Measurements from ENCODE around the gene YEATS4. TPM values are rescaled to one million over a fixed set of nuclear protein-coding genes. Genes with fewer than 3 reads are reported as not detected.

YEATS4 gene
- total and polyA plus RNA-seq, 2 donors (not counting 1 experiment from before 2014, with no cell fraction given), result 17.7 to 18.0 TPM

DNA sequence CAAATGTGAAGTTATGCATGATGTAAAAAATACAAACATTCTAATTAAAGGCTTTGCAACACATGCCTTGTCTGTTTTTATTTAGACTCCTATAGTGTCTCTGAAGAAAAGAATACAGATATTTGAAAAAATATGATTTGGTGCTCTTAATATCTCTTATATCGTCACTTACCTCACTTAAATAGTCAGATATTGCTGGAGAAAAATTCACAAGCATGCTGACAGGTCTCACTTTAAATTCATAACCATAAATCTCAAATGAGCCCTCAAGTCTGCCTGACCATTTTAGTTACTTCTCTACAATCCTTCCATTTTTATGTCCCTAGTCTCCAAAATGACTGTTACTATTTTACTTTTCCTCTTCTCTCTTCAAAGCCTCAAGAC, 5.4 kb upstream of the YEATS4 start:
- H3K9ac ChIP-seq (ENCODE audit: low read length), result no peak overlapping the region
- no peaks in the 10 kb centered on the region for H3K9me3 ChIP-seq (ENCODE audit: control extremely low read depth in 1 of 3, control insufficient read depth in 2 of 3, insufficient read depth in 1 of 3, low read length in 2 of 3)
- intact Hi-C loops (cut with micrococcal nuclease), result no loop called here
- H3K4me1 Mint-ChIP-seq, result peaks cover 6% of the 10 kb centered on the region
- no peak overlapping the region for H3K27ac Mint-ChIP-seq
- peaks cover 5 to 8% of the 10 kb centered on the region in 2 donors for H3K4me1 ChIP-seq (ENCODE audit: control insufficient read depth in 2 of 2, insufficient read depth in 2 of 2, low read length in 2 of 2)
- TF ChIP-seq EZH2 (IDR thresholded peaks at IDR 0.05; ENCODE audit: borderline replicate concordance, insufficient read depth, low read depth, low read length, poor library complexity, severe bottlenecking) (no peak), CTCF (IDR thresholded peaks at IDR 0.05) (no peak)
- ATAC-seq (ENCODE audit: low read depth), result no peak
- H3K4me3 ChIP-seq (ENCODE audit: control extremely low read depth in 1 of 5, extremely low read depth in 1 of 5, insufficient read depth in 1 of 5, low read depth in 2 of 5, low read length in 4 of 5), result no peak overlapping the region
- no peaks in the 10 kb centered on the region for H3K36me3 ChIP-seq (replicated peaks in 1 of 2; ENCODE audit: control extremely low read depth in 1 of 2, control insufficient read depth in 1 of 2, extremely low read depth in 1 of 2, insufficient read depth in 2 of 2, low read length in 1 of 2)
- H3K27ac ChIP-seq (ENCODE audit: low read length in 2 of 2), result no peak overlapping the region
- H3K27me3 ChIP-seq (replicated peaks in 1 of 4; ENCODE audit: control extremely low read depth in 1 of 4, control insufficient read depth in 3 of 4, insufficient read depth in 4 of 4, low read length in 3 of 4), result no peaks in the 10 kb centered on the region
- H3K4me2 ChIP-seq (replicated peaks; ENCODE audit: low read depth, low read length, poor library complexity, severe bottlenecking), result no peak overlapping the region
- ChIA-PET CTCF (no interaction called here), POLR2A (interaction anchor here (1.2 kb wide), 1 partner anchor 23 kb away, joined by 3 read pairs; no protein-coding TSS in a partner anchor)
- no peak overlapping the region for H3K4me3 Mint-ChIP-seq
- no CpG with 5 or more reads among the region's 1 CpG for WGBS (ENCODE audit: insufficient coverage)
- no peak overlapping the region for H2AFZ ChIP-seq (ENCODE audit: insufficient read depth, low read depth, low read length, poor library complexity, severe bottlenecking)
- DNase-seq, result no peak
- no peaks in the 10 kb centered on the region for H3K9me3 Mint-ChIP-seq (ENCODE audit: insufficient read depth)
- no peaks in the 10 kb centered on the region for H3K79me2 ChIP-seq (ENCODE audit: control insufficient read depth, insufficient read depth, low read length)
- no peaks in the 10 kb centered on the region for H3K27me3 Mint-ChIP-seq
- no peaks in the 10 kb centered on the region for H4K20me1 ChIP-seq (ENCODE audit: control insufficient read depth, insufficient read depth, low read length, poor library complexity, severe bottlenecking)

DNA sequence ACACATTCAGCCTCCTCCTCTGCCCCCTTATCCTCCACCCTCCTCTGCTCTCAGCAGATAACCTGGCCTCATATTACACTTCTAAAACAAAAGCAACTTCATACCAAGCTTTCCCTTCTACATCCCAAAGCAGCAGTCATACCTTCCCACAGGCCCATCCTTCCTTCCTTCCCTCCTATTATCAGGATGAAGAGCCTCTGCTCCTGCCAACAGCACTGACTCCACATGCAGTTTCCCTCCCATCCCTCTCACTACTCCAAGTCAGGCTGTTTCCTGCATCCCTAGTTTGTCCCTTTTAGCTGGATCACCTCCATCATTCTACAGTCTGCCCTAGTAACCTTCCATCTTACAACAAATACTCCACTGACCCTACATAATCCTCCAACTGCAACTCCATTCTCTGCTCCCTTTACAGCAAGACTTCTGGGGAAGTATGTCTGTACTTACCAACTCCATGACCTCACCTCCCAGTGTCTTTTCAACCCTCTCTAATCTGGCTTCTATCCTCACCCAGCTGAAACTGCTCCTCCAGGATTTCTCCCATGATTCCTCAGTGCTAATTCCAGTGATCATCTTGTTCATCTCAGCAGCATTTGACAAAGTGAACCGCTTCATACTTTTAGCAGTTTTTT, 4.9 kb upstream of the YEATS4 start:
- Mint-ChIP-seq H3K27ac (no peak overlapping the region), H3K27me3 (no peaks in the 10 kb centered on the region), H3K9me3 (ENCODE audit: insufficient read depth) (no peaks in the 10 kb centered on the region), H3K4me3 (no peak overlapping the region), H3K4me1 (peaks cover 10% of the 10 kb centered on the region)
- H3K4me1 ChIP-seq (ENCODE audit: control insufficient read depth in 2 of 2, insufficient read depth in 2 of 2, low read length in 2 of 2), result peaks cover 7 to 11% of the 10 kb centered on the region in 2 donors
- 71% methylated on average over 1 of the region's 1 CpG for WGBS (ENCODE audit: insufficient coverage)
- no peak overlapping the region for H3K27ac ChIP-seq (ENCODE audit: low read length in 2 of 2)
- intact Hi-C loops (cut with micrococcal nuclease), result loop anchor here (5.0 kb wide), 1 partner anchor 888 kb away; the partner anchor contains the start of gene CNOT2
- no peaks in the 10 kb centered on the region for H3K9me3 ChIP-seq (ENCODE audit: control extremely low read depth in 1 of 3, control insufficient read depth in 2 of 3, insufficient read depth in 1 of 3, low read length in 2 of 3)
- ATAC-seq (ENCODE audit: low read depth) (no peak), DNase-seq (no peak)
- no peaks in the 10 kb centered on the region for H3K27me3 ChIP-seq (replicated peaks in 1 of 4; ENCODE audit: control extremely low read depth in 1 of 4, control insufficient read depth in 3 of 4, insufficient read depth in 4 of 4, low read length in 3 of 4)
- POLR2A ChIA-PET, result interaction anchor here (1.2 kb wide), 1 partner anchor 24 kb away, joined by 3 read pairs; no protein-coding TSS in a partner anchor
- TF ChIP-seq EZH2 (IDR thresholded peaks at IDR 0.05; ENCODE audit: borderline replicate concordance, insufficient read depth, low read depth, low read length, poor library complexity, severe bottlenecking) (no peak), CTCF (IDR thresholded peaks at IDR 0.05) (no peak)
- no peaks in the 10 kb centered on the region for H3K79me2 ChIP-seq (ENCODE audit: control insufficient read depth, insufficient read depth, low read length)
- H3K9ac ChIP-seq (ENCODE audit: low read length), result no peak overlapping the region
- CTCF ChIA-PET, result no interaction called here
- no peak overlapping the region for H2AFZ ChIP-seq (ENCODE audit: insufficient read depth, low read depth, low read length, poor library complexity, severe bottlenecking)
- H4K20me1 ChIP-seq (ENCODE audit: control insufficient read depth, insufficient read depth, low read length, poor library complexity, severe bottlenecking), result no peaks in the 10 kb centered on the region
- no peak overlapping the region for H3K4me2 ChIP-seq (replicated peaks; ENCODE audit: low read depth, low read length, poor library complexity, severe bottlenecking)
- no peak overlapping the region for H3K4me3 ChIP-seq (ENCODE audit: control extremely low read depth in 1 of 5, extremely low read depth in 1 of 5, insufficient read depth in 1 of 5, low read depth in 2 of 5, low read length in 4 of 5)
- no peaks in the 10 kb centered on the region for H3K36me3 ChIP-seq (replicated peaks in 1 of 2; ENCODE audit: control extremely low read depth in 1 of 2, control insufficient read depth in 1 of 2, extremely low read depth in 1 of 2, insufficient read depth in 2 of 2, low read length in 1 of 2)
